GM10266 (cell line): ENCODE measurements around the gene LHFPL6.

Experiments used
- DNase-seq: peaks from one replicate; pipeline ENCODE4 v3.0.0; 2012; ENCODE audit errors: extremely low spot score
- CTCF ChIP-seq: IDR thresholded peaks from 2 replicates; pipeline ENCODE4 v1.5.1; 2012; ENCODE audit warnings: mild to moderate bottlenecking, low read depth; ENCODE audit not compliant: control insufficient read depth, insufficient read depth; ENCODE audit errors: missing control alignments

The LHFPL6 gene

GRCh38 chr13:39375601-39376000 is 227.4 kb downstream of the LHFPL6 start:
- no peak for TF ChIP-seq CTCF
- DNase-seq, result no peak

- no peak for DNase-seq
- no peak for TF ChIP-seq CTCF
Measured at GRCh38 chr13:39374741-39375189, 228.2 kb downstream of the LHFPL6 start.

GRCh38 chr13:39373145-39373544 is 229.8 kb downstream of the LHFPL6 start:
- TF ChIP-seq CTCF, result no peak
- DNase-seq, result no peak

- no peak for DNase-seq
- TF ChIP-seq CTCF, result no peak
Measured at GRCh38 chr13:39371706-39372105, 231.3 kb downstream of the LHFPL6 start.

- no peak for TF ChIP-seq CTCF
- DNase-seq, result no peak
Measured at GRCh38 chr13:39370554-39370953, 232.4 kb downstream of the LHFPL6 start.

GRCh38 chr13:39370048-39370447 is 232.9 kb downstream of the LHFPL6 start:
- no peak for TF ChIP-seq CTCF
- no peak for DNase-seq

- no peak for DNase-seq
- no peak for TF ChIP-seq CTCF
Measured at GRCh38 chr13:39369161-39369890, 233.7 kb downstream of the LHFPL6 start.
